Stomach (tissue), 4 donors: Measurements from ENCODE around the gene URAD.

Experiments
- CTCF ChIP-seq, 7 experiments: fragments of 450-650 bp in 4 of 7; fragments of 200-600 bp in 3 of 7; sonication (generic) in 3 of 7; IDR thresholded peaks; one replicate each; pipeline ENCODE4 v1.5.1; 2016 to 2019; ENCODE audit warnings: antibody characterized with exemption in 7 of 7, control low read depth in 2 of 7, mild to moderate bottlenecking in 1 of 7
- EP300 ChIP-seq: sonication (generic); formaldehyde crosslinking; IDR thresholded peaks from one replicate; pipeline ENCODE4 v1.6.1; 2017; ENCODE audit warnings: antibody characterized with exemption
- POLR2A ChIP-seq, 4 donors: fragments of 450-650 bp; IDR thresholded peaks; one replicate each; pipeline ENCODE4 v1.6.1; 2016; ENCODE audit warnings: antibody characterized with exemption in 4 of 4, control low read depth in 2 of 4, mild to moderate bottlenecking in 1 of 4, moderate library complexity in 1 of 4
- POLR2AphosphoS5 ChIP-seq, 3 donors: sonication (generic); formaldehyde crosslinking; IDR thresholded peaks; one replicate each; pipeline ENCODE4 v1.6.1; 2016; ENCODE audit warnings: antibody characterized with exemption in 3 of 3

- no peak for TF ChIP-seq CTCF (IDR thresholded peaks at IDR 0.05)
- no peak for TF ChIP-seq POLR2AphosphoS5 (IDR thresholded peaks at IDR 0.05)
- TF ChIP-seq EP300, result no peak
- no peak for TF ChIP-seq POLR2A (IDR thresholded peaks at IDR 0.05)
These were observed 25.0 kb downstream of the URAD start for GRCh38 chr13:27963491-27963890.
